ENCODE data around the gene MISP. TPM values are rescaled to one million over a fixed set of nuclear protein-coding genes. Genes with fewer than 3 reads are reported as not detected.

The MISP gene
- total and polyA plus RNA-seq, 7 donors = 0.36 to 456 (median 289) TPM; not detected in 3

DNA sequence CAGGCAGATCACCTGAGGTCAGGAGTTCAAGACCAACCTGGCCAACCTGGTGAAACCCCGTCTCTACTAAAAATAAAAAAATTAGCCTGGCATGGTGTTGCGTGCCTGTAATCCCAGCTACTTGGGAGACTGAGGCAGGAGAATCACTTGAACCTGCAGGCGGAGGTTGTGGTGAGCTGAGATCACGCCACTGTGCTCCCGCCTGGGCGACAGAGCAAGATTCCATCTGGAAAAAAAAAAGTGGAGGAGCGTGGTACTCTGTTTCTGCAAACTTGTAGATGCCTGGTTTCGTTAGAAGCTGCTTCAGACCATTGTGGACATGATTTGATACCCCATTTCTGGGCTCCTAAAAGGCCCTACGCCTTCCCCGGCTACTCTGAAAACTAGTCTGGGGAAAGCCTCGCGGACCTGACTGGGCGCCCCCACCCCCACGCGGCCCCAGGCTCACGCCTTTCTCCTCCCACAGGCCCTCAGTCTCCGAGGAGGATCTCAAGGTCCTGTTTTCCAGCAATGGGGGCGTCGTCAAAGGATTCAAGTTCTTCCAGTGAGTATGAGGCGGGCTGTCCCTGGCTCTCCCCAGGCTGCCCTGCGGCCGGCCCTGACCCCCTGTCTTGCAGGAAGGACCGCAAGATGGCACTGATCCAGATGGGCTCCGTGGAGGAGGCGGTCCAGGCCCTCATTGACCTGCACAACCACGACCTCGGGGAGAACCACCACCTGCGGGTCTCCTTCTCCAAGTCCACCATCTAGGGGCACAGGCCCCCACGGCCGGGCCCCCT lies 59.4 kb downstream of the MISP start:
- H3K36me3 ChIP-seq = peaks cover 56 to 79% (median 72%) of the 10 kb centered on the region in 4 donors
- H3K4me3 ChIP-seq = no peak overlapping the region
- 85 to 89% methylated on average over 30 of the region's 30 CpGs for WGBS, 2 donors
- intact Hi-C loops (cut with DNase I) = no loop called here
- TF ChIP-seq POLR2A (IDR thresholded peaks at IDR 0.05) (no peak), EP300 (IDR thresholded peaks at IDR 0.05) (no peak), POLR2AphosphoS5 (IDR thresholded peaks at IDR 0.05) (no peak)
- TF ChIP-seq, protein P1, sequence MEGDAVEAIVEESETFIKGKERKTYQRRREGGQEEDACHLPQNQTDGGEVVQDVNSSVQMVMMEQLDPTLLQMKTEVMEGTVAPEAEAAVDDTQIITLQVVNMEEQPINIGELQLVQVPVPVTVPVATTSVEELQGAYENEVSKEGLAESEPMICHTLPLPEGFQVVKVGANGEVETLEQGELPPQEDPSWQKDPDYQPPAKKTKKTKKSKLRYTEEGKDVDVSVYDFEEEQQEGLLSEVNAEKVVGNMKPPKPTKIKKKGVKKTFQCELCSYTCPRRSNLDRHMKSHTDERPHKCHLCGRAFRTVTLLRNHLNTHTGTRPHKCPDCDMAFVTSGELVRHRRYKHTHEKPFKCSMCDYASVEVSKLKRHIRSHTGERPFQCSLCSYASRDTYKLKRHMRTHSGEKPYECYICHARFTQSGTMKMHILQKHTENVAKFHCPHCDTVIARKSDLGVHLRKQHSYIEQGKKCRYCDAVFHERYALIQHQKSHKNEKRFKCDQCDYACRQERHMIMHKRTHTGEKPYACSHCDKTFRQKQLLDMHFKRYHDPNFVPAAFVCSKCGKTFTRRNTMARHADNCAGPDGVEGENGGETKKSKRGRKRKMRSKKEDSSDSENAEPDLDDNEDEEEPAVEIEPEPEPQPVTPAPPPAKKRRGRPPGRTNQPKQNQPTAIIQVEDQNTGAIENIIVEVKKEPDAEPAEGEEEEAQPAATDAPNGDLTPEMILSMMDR (IDR thresholded peaks at IDR 0.05) = no peak
- H3K4me1 ChIP-seq = no peaks in the 10 kb centered on the region
- DNase-seq = no peak
- no peaks in the 10 kb centered on the region for H3K9me3 ChIP-seq
- no peak overlapping the region for H3K27ac ChIP-seq
- H3K27me3 ChIP-seq = no peaks in the 10 kb centered on the region

DNA sequence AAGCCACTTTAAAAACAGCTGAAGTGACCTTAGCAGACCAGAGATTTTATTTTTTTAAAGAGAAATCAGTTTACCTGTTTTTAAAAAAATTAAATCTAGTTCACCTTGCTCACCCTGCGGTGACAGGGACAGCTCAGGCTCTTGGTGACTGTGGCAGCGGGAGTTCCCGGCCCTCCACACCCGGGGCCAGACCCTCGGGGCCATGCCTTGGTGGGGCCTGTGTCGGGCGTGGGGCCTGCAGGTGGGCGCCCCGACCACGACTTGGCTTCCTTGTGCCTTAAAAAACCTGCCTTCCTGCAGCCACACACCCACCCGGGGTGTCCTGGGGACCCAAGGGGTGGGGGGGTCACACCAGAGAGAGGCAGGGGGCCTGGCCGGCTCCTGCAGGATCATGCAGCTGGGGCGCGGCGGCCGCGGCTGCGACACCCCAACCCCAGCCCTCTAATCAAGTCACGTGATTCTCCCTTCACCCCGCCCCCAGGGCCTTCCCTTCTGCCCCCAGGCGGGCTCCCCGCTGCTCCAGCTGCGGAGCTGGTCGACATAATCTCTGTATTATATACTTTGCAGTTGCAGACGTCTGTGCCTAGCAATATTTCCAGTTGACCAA lies 60.1 kb downstream of the MISP start:
- H3K4me1 ChIP-seq = no peaks in the 10 kb centered on the region
- TF ChIP-seq EP300 (IDR thresholded peaks at IDR 0.05) (no peak), POLR2AphosphoS5 (IDR thresholded peaks at IDR 0.05) (no peak), POLR2A (IDR thresholded peaks at IDR 0.05) (no peak)
- TF ChIP-seq, protein P1 (IDR thresholded peaks at IDR 0.05) = no peak
- no peaks in the 10 kb centered on the region for H3K9me3 ChIP-seq
- intact Hi-C loops (cut with DNase I) = no loop called here
- no peak for DNase-seq
- H3K36me3 ChIP-seq = peaks cover 48 to 72% (median 65%) of the 10 kb centered on the region in 4 donors
- H3K4me3 ChIP-seq = no peak overlapping the region
- H3K27ac ChIP-seq = no peak overlapping the region
- H3K27me3 ChIP-seq = no peaks in the 10 kb centered on the region
- WGBS, 2 donors = 85 to 89% methylated on average over 25 of the region's 25 CpGs

DNA sequence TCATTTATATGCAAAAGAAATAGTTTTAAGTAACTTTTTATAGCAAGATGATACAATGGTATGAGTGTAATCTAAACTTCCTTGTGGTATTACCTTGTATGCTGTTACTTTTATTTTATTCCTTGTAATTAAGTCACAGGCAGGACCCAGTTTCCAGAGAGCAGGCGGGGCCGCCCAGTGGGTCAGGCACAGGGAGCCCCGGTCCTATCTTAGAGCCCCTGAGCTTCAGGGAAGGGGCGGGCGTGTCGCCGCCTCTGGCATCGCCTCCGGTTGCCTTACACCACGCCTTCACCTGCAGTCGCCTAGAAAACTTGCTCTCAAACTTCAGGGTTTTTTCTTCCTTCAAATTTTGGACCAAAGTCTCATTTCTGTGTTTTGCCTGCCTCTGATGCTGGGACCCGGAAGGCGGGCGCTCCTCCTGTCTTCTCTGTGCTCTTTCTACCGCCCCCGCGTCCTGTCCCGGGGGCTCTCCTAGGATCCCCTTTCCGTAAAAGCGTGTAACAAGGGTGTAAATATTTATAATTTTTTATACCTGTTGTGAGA lies 60.7 kb downstream of the MISP start:
- WGBS, 2 donors = 82 to 90% methylated on average over 20 of the region's 20 CpGs
- peaks cover 45 to 66% (median 59%) of the 10 kb centered on the region in 4 donors for H3K36me3 ChIP-seq
- H3K4me3 ChIP-seq = no peak overlapping the region
- intact Hi-C loops (cut with DNase I) = no loop called here
- no peak for TF ChIP-seq POLR2AphosphoS5 (IDR thresholded peaks at IDR 0.05)
- TF ChIP-seq, protein P1 (IDR thresholded peaks at IDR 0.05) = no peak
- TF ChIP-seq EP300 (IDR thresholded peaks at IDR 0.05) = no peak
- TF ChIP-seq POLR2A (IDR thresholded peaks at IDR 0.05) = no peak
- DNase-seq = no peak
- H3K4me1 ChIP-seq = no peaks in the 10 kb centered on the region
- H3K9me3 ChIP-seq = no peaks in the 10 kb centered on the region
- H3K27ac ChIP-seq = no peak overlapping the region
- no peaks in the 10 kb centered on the region for H3K27me3 ChIP-seq

DNA sequence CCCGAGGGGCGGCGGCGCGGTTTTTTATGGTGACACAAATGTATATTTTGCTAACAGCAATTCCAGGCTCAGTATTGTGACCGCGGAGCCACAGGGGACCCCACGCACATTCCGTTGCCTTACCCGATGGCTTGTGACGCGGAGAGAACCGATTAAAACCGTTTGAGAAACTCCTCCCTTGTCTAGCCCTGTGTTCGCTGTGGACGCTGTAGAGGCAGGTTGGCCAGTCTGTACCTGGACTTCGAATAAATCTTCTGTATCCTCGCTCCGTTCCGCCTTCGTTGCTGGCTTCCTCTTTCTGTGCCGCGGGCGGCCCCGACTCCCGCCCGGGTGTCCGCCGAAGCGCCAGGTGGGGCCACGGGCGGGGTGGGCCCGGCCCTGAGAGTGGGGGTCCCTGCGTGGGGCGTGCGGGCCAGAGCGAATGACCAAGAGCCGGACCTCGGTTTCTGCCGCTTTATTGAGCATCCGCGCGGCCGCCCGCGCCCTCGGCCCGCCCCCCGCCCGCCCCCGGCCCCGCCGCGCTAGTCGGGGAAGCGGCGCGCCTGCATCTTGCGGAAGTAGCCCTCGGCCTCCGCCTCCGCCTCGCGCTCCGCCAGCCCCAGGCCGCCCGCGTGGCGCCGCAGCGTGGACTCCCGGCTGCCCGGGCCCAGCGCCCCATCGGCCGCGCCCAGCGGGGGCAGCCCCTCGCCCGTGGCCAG lies 61.3 kb downstream of the MISP start:
- WGBS, 2 donors = 92 to 95% methylated on average over 80 of the region's 80 CpGs
- DNase-seq = no peak
- peaks cover 39 to 60% (median 53%) of the 10 kb centered on the region in 4 donors for H3K36me3 ChIP-seq

More for the DNA sequence above, 61.3 kb downstream of the MISP start:
- TF ChIP-seq POLR2AphosphoS5 (IDR thresholded peaks at IDR 0.05) (no peak), POLR2A (IDR thresholded peaks at IDR 0.05) (no peak), EP300 (IDR thresholded peaks at IDR 0.05) (no peak)
- TF ChIP-seq, protein P1 (IDR thresholded peaks at IDR 0.05) = no peak
- H3K27ac ChIP-seq = no peak overlapping the region
- no peaks in the 10 kb centered on the region for H3K27me3 ChIP-seq
- no peak overlapping the region for H3K4me3 ChIP-seq
- H3K9me3 ChIP-seq = no peaks in the 10 kb centered on the region
- H3K4me1 ChIP-seq = no peaks in the 10 kb centered on the region
- intact Hi-C loops (cut with DNase I) = no loop called here
